GM21825 (cell line): ENCODE data around the gene HOXC12.

ENCODE experiments used
- ATAC-seq: cut with Tn5 transposase; IDR thresholded peaks from one replicate; pipeline ENCODE4 v1.9.1; 2021; ENCODE audit warnings: mild to moderate bottlenecking, moderate library complexity; ENCODE audit not compliant: unreplicated experiment

Gene HOXC12

GRCh38 chr12:53954694-53955035 lies at the start of gene HOXC12:
Gene HOXC12, plus strand, starts transcription at chr12:53954903. Its CDS starts 27 bp downstream, at chr12:53954930.
- ATAC-seq, result no peak

GRCh38 chr12:53907103-53907502 lies 47.6 kb upstream of the HOXC12 start:
- ATAC-seq, result no peak

GRCh38 chr12:53916788-53917655 lies 37.7 kb upstream of the HOXC12 start:
- no peak for ATAC-seq

- no peak for ATAC-seq
Measured at GRCh38 chr12:53924521-53925405, 29.9 kb upstream of the HOXC12 start.

- no peak for ATAC-seq
Measured at GRCh38 chr12:53927220-53928029, 27.3 kb upstream of the HOXC12 start.

- no peak for ATAC-seq
Measured at GRCh38 chr12:53928054-53928835, 26.5 kb upstream of the HOXC12 start.

- no peak for ATAC-seq
Measured at GRCh38 chr12:53929527-53929926, 25.2 kb upstream of the HOXC12 start.

- ATAC-seq, result no peak
Measured at GRCh38 chr12:53930591-53931255, 24.0 kb upstream of the HOXC12 start.

GRCh38 chr12:53931844-53932581 lies 22.7 kb upstream of the HOXC12 start:
- ATAC-seq, result no peak

- ATAC-seq, result no peak
Measured at GRCh38 chr12:53932915-53933314, 21.8 kb upstream of the HOXC12 start.

- no peak for ATAC-seq
Measured at GRCh38 chr12:53935383-53936341, 19.0 kb upstream of the HOXC12 start.

- no peak for ATAC-seq
Measured at GRCh38 chr12:53937099-53937498, 17.6 kb upstream of the HOXC12 start.

GRCh38 chr12:53937596-53938325 lies 16.9 kb upstream of the HOXC12 start:
- ATAC-seq, result no peak

GRCh38 chr12:53938326-53939140 lies 16.2 kb upstream of the HOXC12 start, which contains the start of gene HOXC13:
Gene HOXC13, plus strand, starts transcription at chr12:53938831. Its CDS starts 76 bp downstream, at chr12:53938907.
- ATAC-seq, result no peak

- ATAC-seq, result no peak
Measured at GRCh38 chr12:53939141-53940108, 15.3 kb upstream of the HOXC12 start.
